Nephron progenitor cell (in vitro differentiated cells): Measurements from ENCODE around the gene HOXB9.

ENCODE experiments used
- DNase-seq: peaks from one replicate; pipeline ENCODE4 v3.0.0; 2021
- H3K27ac Mint-ChIP-seq: 2 replicates; pipeline ENCODE4 v1.8.0; 2021; ENCODE audit warnings: mild to moderate bottlenecking, moderate library complexity, mixed read lengths
- H3K27me3 Mint-ChIP-seq: 2 replicates; pipeline ENCODE4 v1.8.0; 2021; ENCODE audit warnings: mild to moderate bottlenecking, low read depth, mixed read lengths; ENCODE audit not compliant: poor library complexity
- H3K36me3 Mint-ChIP-seq: 2 replicates; pipeline ENCODE4 v1.8.0; 2021; ENCODE audit warnings: low read depth, mixed read lengths
- H3K4me1 Mint-ChIP-seq: 2 replicates; pipeline ENCODE4 v1.8.0; 2021; ENCODE audit warnings: mixed read lengths
- H3K4me3 Mint-ChIP-seq: 2 replicates; pipeline ENCODE4 v1.8.0; 2021; ENCODE audit warnings: mild to moderate bottlenecking, moderate library complexity, mixed read lengths
- H3K9me3 Mint-ChIP-seq: 2 replicates; pipeline ENCODE4 v1.8.0; 2021; ENCODE audit warnings: mild to moderate bottlenecking, moderate library complexity, mixed read lengths
- TF ChIP-seq, protein P1 (sequence below): fragments of 200-600 bp; sonication (generic); IDR thresholded peaks from 2 replicates; pipeline ENCODE4 v1.5.0; 2021; ENCODE audit warnings: antibody characterized with exemption

The HOXB9 gene

DNA sequence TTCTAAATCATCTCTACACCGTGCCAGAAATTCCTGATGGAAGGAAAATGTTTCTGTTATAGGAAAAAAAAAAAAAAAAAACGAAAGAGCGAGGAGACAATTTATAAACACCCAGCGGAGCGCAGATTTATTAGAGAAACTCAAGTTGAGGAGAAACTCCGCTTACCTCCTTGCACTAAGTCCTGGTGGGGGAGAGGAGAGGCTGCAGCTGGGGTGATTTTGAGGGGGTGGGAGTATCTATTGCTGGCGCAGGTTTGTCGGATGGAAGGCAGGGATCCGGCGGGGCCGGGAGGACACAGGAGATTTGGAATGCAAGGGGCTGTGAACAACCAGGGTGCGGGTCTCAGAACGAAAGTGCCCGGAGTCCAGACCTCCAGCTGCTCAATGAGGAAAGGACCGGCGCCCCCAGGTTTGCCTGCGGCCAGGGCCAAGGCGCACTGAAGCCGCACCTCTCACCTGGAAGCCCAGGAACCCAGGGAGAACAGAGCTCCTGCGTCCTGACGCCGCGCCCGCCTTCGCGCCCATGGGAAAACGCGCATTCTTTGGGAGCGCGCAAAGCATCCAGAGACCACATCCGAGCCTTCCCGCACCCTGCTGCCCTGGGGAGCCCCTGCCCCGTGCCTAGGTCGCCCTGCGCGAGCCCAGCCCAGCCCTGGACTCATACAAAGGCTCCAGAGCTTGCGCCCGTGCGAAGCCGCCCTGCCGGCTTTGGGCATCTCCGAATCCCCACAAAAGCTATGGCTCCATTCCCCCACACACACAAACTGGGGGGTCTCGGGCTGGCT is 8.5 kb downstream of the HOXB9 start:
- no peaks in the 10 kb centered on the region for H3K9me3 Mint-ChIP-seq
- peaks cover 12% of the 10 kb centered on the region for H3K27me3 Mint-ChIP-seq
- no peak for DNase-seq
- peak overlapping the region; percentile 99 for H3K4me3 Mint-ChIP-seq
- TF ChIP-seq, protein P1, sequence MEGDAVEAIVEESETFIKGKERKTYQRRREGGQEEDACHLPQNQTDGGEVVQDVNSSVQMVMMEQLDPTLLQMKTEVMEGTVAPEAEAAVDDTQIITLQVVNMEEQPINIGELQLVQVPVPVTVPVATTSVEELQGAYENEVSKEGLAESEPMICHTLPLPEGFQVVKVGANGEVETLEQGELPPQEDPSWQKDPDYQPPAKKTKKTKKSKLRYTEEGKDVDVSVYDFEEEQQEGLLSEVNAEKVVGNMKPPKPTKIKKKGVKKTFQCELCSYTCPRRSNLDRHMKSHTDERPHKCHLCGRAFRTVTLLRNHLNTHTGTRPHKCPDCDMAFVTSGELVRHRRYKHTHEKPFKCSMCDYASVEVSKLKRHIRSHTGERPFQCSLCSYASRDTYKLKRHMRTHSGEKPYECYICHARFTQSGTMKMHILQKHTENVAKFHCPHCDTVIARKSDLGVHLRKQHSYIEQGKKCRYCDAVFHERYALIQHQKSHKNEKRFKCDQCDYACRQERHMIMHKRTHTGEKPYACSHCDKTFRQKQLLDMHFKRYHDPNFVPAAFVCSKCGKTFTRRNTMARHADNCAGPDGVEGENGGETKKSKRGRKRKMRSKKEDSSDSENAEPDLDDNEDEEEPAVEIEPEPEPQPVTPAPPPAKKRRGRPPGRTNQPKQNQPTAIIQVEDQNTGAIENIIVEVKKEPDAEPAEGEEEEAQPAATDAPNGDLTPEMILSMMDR, result no peak
- H3K36me3 Mint-ChIP-seq, result peaks cover 40% of the 10 kb centered on the region
- peaks cover 66% of the 10 kb centered on the region for H3K4me1 Mint-ChIP-seq
- H3K27ac Mint-ChIP-seq, result peak overlapping the region; percentile 100

DNA sequence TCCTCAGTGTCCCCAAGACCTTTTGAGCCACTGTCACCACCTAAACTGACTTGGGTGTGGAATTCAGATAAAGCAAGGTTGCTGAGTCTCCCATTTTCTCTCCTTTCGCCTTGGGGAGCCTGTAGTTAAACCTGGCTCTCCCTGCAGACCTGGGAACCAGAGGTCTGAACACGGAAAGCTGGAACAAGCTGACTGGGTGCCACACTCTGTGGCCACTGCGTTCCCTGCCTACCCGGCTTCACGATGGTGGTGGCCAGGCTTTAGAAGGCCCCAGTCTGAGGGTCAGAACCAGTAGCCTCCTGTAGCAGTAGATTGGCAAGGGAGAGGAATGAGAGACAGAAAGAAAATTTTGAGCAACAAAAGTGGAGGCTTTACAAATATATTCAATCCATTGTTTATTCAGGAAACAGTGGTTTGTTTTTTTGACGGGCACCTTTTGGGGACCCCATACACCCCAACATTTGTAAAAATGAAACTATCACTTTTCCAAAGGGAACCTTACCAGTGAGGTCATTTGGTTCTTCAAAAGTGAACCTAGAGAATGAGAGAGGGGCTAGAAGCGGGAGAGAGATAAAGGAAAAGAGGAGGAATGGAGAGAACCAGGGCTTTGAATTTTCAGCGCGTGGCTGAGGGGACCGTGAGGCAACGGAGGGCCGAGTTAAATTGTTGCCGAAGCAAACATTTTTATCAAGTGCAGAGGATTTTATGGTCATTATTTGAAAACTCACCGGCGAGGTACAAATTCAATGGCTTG is 9.3 kb downstream of the HOXB9 start:
- peaks cover 38% of the 10 kb centered on the region for H3K36me3 Mint-ChIP-seq
- TF ChIP-seq, protein P1, result no peak
- H3K4me1 Mint-ChIP-seq, result peaks cover 59% of the 10 kb centered on the region
- H3K27ac Mint-ChIP-seq, result peak overlapping the region; percentile 100
- H3K27me3 Mint-ChIP-seq, result peaks cover 9% of the 10 kb centered on the region
- H3K9me3 Mint-ChIP-seq, result no peaks in the 10 kb centered on the region
- peak overlapping the region; percentile 99 for H3K4me3 Mint-ChIP-seq
- no peak for DNase-seq

DNA sequence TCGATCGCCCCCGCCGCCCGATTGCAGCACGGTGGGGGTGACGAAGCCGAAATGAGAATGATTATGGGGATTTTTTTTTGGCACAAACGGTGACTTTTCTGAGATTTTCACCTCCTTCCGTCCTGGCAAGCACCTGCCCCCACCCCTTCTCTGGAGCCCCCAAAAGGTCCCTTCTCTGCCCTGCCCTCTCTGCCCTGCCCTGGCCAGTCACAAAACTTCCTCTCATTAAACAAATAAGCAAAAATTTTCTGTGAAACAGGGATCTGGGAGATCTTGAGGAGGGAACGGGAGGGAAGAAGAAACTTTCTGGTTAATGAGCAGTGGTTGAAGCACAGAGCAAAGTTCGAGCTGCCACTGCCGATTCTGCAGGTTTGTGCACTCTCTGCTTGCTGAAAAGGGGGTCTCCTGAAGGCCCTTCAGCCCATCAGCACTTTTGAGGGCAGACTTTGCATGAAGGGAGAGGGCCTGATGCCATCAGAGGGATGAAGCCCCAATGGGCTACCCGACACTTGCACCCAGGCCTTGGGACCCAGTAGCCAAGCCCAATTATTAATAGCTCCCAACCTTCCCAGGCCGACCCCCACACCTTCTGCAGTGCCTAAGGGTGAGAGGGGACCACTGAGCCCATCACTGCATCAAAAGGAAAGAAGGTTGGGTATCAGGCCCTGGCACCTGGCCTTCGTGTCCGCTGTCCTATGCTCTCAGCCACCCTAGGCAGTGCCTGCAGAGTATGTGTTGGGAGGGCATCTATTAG is 10.0 kb downstream of the HOXB9 start:
- H3K4me1 Mint-ChIP-seq, result peaks cover 52% of the 10 kb centered on the region
- TF ChIP-seq, protein P1, result no peak
- peaks cover 31% of the 10 kb centered on the region for H3K36me3 Mint-ChIP-seq
- H3K4me3 Mint-ChIP-seq, result peak overlapping the region; percentile 99
- no peak for DNase-seq
- H3K27ac Mint-ChIP-seq, result peak overlapping the region; percentile 100
- H3K9me3 Mint-ChIP-seq, result no peaks in the 10 kb centered on the region
- peaks cover 6% of the 10 kb centered on the region for H3K27me3 Mint-ChIP-seq

DNA sequence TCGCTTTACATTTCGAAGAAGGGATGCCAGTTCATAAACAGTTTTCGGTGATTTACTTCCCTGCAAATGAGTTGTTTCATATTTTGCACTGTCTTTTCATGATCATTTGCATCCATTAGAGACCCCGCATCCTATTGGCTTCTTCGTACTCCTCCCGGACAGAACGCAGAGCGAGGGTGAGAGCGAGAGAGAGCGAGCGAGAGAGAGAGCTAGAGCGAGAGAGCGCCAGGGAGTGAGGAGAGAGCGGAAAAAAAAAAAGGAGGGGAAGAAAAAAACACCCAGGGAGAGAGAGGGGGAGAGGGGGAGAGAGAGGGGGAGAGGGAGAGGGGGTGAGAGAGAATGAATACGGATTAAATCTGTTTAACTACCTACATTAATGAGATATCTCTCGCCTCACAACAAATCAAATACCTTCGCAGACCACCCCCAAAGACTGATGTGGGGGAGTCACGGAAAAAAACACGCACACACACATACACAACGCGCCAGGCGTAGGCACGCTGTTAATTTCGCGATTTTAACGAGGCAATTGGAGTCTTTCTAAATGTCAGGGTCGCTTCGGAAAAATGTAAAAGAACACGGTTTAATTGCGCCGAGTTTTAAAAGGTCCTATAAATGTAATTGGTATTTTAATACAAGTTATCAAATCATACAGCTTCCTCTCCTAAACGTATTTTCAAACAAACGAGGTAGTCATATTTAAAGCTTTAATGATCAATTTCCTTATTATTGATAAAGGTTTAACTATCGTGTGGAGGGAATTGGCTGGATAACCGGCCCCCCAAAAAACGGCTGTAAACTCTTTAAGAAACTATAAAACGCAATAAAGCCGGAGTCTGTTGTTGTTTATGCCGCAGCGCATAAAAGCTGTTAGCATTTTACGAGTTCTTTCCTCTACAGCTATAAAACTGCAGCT is 10.9 kb downstream of the HOXB9 start, which contains the start of gene HOXB8:
TSS of gene HOXB8 (minus strand) at position 246 of the 916 bp plus-strand sequence. CDS start 588 bp downstream, outside the sequence.
- TF ChIP-seq, protein P1, result no peak
- peak; percentile 53 for DNase-seq
- Mint-ChIP-seq H3K4me1 (peaks cover 48% of the 10 kb centered on the region), H3K27me3 (peaks cover 9% of the 10 kb centered on the region), H3K36me3 (peaks cover 26% of the 10 kb centered on the region), H3K9me3 (no peaks in the 10 kb centered on the region), H3K27ac (peak within 1 kb of the TSS; percentile 100), H3K4me3 (peak within 1 kb of the TSS; percentile 99)
